Measurements from ENCODE around the gene METTL23. TPM values are rescaled to one million over a fixed set of nuclear protein-coding genes. Genes with fewer than 3 reads are reported as not detected.

METTL23 gene
- total and polyA plus RNA-seq, 2 donors (not counting 3 experiments of a cell fraction or from before 2014, with no cell fraction given), result 19.5 to 33.4 TPM

- BruUV-seq (replicated peaks), result TSS peak; percentile 34
- CTCF ChIA-PET, result interaction anchor here (1.0 to 5.9 kb wide), 8 partner anchors 8 to 186 kb away, joined by 3 to 43 read pairs (median 6); no protein-coding TSS in a partner anchor
These were observed 17.3 kb upstream of the METTL23 start for GRCh38 chr17:76709077-76709950.

More at GRCh38 chr17:76709077-76709950, 17.3 kb upstream of the METTL23 start:
- Histone ChIP-seq H3K9me3 (replicated peaks; ENCODE audit: control insufficient read depth, insufficient read depth, low read length) (no peaks in the 10 kb centered on the region), H3K4me1 (ENCODE audit: control insufficient read depth, extremely low read depth, insufficient read depth, low read length) (peaks cover 22% of the 10 kb centered on the region), H3K4me2 (ENCODE audit: insufficient read depth, low read length) (peak overlapping the region; percentile 60), H3K27me3 (ENCODE audit: control insufficient read depth in 2 of 2, insufficient read depth in 2 of 2, low read length in 2 of 2) (no peaks in the 10 kb centered on the region), H3K4me3 (replicated peaks in 1 of 3; ENCODE audit: insufficient read depth in 1 of 3, low read depth in 1 of 3, low read length in 3 of 3) (peak overlapping the region; percentile 69 to 81 (median 72)), H2AFZ (ENCODE audit: low read depth, low read length) (peak overlapping the region; percentile 39), H3K27ac (ENCODE audit: insufficient read depth, low read depth, low read length) (peak overlapping the region; percentile 14), H3K79me2 (ENCODE audit: control insufficient read depth, insufficient read depth, low read length) (peaks cover 56% of the 10 kb centered on the region), H3K36me3 (ENCODE audit: control insufficient read depth in 2 of 2, extremely low read depth in 1 of 2, insufficient read depth in 2 of 2, low read length in 2 of 2) (peaks cover 0 to 7% of the 10 kb centered on the region in 2 experiments), H4K20me1 (replicated peaks; ENCODE audit: control insufficient read depth, extremely low read depth, insufficient read depth, low read length) (no peaks in the 10 kb centered on the region), H3K9ac (replicated peaks; ENCODE audit: extremely low read depth, insufficient read depth, low read length) (peak overlapping the region; percentile 33), H3K9me1 (replicated peaks; ENCODE audit: control insufficient read depth, extremely low read depth, insufficient read depth, low read length) (no peaks in the 10 kb centered on the region)
- FAIRE-seq, result peak; percentile 82
- dilution Hi-C loops (cut with MboI; ENCODE audit: extremely low pct_ligation_motif_present, low sequenced_read_pairs), result no loop called here
- TF ChIP-seq MAX (IDR thresholded peaks at IDR 0.05; ENCODE audit: insufficient read depth, insufficient read length) (no peak), POLR2A (IDR thresholded peaks at IDR 0.05; ENCODE audit: low read depth, low read length) (no peak), FOS (IDR thresholded peaks at IDR 0.05; ENCODE audit: borderline replicate concordance, insufficient read depth, low read length) (no peak), EZH2 (IDR thresholded peaks at IDR 0.05; ENCODE audit: borderline replicate concordance, low read depth, low read length, severe bottlenecking) (no peak), GATA2 (IDR thresholded peaks at IDR 0.05; ENCODE audit: insufficient read depth, insufficient read length, low read depth, low read length) (no peak), JUN (IDR thresholded peaks at IDR 0.05; ENCODE audit: borderline replicate concordance, insufficient read depth, insufficient read length, low read depth) (no peak), CTCF (IDR thresholded peaks at IDR 0.05; ENCODE audit: extremely low read depth in 1 of 2, insufficient read depth in 1 of 2, low read depth in 1 of 2, low read length in 2 of 2) (no peak), POLR2AphosphoS5 (IDR thresholded peaks at IDR 0.05; ENCODE audit: insufficient read depth, low read depth, low read length) (no peak)
- intact Hi-C loops (cut with micrococcal nuclease), result no loop called here
- DNase-seq (ENCODE audit: low read depth, low spot score), result no peak
- POLR2A ChIA-PET, result no interaction called here

Data from endothelial cell of umbilical vein (primary cell).